ENCODE results near the gene GALNT10.

DNA sequence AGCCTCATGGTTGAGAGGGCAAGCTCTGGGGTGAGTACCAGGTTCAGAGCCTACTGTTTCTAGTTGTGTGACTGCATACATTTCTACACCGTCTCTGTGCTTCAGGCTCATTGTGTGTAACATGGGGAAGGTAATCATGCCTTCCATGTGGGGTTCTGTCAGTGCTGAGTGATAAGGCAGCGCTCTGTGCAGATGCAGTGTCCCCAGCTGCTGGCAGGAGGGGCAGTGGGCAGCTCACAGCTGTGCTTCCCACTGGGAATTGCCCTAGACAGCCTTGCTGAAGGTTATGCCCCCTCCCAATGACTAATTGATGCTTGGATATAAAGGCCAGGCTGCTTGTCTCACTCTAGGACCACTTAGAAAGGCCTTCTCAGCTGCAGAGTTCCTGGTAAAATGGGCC, 133.5 kb downstream of the GALNT10 start:
- TF ChIP-seq, protein P1, sequence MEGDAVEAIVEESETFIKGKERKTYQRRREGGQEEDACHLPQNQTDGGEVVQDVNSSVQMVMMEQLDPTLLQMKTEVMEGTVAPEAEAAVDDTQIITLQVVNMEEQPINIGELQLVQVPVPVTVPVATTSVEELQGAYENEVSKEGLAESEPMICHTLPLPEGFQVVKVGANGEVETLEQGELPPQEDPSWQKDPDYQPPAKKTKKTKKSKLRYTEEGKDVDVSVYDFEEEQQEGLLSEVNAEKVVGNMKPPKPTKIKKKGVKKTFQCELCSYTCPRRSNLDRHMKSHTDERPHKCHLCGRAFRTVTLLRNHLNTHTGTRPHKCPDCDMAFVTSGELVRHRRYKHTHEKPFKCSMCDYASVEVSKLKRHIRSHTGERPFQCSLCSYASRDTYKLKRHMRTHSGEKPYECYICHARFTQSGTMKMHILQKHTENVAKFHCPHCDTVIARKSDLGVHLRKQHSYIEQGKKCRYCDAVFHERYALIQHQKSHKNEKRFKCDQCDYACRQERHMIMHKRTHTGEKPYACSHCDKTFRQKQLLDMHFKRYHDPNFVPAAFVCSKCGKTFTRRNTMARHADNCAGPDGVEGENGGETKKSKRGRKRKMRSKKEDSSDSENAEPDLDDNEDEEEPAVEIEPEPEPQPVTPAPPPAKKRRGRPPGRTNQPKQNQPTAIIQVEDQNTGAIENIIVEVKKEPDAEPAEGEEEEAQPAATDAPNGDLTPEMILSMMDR (conservative IDR thresholded peaks at IDR 0.05; ENCODE audit: low read depth in 2 of 2) = no peak
- no peak for TF ChIP-seq EZH2 (IDR thresholded peaks at IDR 0.05; ENCODE audit: low read depth, unreplicated experiment)
- no peak for TF ChIP-seq ZNF114 (CRISPR knock-in tag; IDR thresholded peaks at IDR 0.05)
- TF ChIP-seq CREB1 (CRISPR knock-in tag; IDR thresholded peaks at IDR 0.05; ENCODE audit: low read depth) = no peak
- TF ChIP-seq, protein P2, sequence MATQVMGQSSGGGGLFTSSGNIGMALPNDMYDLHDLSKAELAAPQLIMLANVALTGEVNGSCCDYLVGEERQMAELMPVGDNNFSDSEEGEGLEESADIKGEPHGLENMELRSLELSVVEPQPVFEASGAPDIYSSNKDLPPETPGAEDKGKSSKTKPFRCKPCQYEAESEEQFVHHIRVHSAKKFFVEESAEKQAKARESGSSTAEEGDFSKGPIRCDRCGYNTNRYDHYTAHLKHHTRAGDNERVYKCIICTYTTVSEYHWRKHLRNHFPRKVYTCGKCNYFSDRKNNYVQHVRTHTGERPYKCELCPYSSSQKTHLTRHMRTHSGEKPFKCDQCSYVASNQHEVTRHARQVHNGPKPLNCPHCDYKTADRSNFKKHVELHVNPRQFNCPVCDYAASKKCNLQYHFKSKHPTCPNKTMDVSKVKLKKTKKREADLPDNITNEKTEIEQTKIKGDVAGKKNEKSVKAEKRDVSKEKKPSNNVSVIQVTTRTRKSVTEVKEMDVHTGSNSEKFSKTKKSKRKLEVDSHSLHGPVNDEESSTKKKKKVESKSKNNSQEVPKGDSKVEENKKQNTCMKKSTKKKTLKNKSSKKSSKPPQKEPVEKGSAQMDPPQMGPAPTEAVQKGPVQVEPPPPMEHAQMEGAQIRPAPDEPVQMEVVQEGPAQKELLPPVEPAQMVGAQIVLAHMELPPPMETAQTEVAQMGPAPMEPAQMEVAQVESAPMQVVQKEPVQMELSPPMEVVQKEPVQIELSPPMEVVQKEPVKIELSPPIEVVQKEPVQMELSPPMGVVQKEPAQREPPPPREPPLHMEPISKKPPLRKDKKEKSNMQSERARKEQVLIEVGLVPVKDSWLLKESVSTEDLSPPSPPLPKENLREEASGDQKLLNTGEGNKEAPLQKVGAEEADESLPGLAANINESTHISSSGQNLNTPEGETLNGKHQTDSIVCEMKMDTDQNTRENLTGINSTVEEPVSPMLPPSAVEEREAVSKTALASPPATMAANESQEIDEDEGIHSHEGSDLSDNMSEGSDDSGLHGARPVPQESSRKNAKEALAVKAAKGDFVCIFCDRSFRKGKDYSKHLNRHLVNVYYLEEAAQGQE (IDR thresholded peaks at IDR 0.05; ENCODE audit: unreplicated experiment) = no peak
- no peak for TF ChIP-seq ZNF331 (CRISPR knock-in tag; IDR thresholded peaks at IDR 0.05; ENCODE audit: low read depth)
- TF ChIP-seq POLR2AphosphoS5 (IDR thresholded peaks at IDR 0.05; ENCODE audit: low read depth) = no peak
- TF ChIP-seq EZH2phosphoT487 (IDR thresholded peaks at IDR 0.05; ENCODE audit: unreplicated experiment) = no peak
- TF ChIP-seq, protein P3, sequence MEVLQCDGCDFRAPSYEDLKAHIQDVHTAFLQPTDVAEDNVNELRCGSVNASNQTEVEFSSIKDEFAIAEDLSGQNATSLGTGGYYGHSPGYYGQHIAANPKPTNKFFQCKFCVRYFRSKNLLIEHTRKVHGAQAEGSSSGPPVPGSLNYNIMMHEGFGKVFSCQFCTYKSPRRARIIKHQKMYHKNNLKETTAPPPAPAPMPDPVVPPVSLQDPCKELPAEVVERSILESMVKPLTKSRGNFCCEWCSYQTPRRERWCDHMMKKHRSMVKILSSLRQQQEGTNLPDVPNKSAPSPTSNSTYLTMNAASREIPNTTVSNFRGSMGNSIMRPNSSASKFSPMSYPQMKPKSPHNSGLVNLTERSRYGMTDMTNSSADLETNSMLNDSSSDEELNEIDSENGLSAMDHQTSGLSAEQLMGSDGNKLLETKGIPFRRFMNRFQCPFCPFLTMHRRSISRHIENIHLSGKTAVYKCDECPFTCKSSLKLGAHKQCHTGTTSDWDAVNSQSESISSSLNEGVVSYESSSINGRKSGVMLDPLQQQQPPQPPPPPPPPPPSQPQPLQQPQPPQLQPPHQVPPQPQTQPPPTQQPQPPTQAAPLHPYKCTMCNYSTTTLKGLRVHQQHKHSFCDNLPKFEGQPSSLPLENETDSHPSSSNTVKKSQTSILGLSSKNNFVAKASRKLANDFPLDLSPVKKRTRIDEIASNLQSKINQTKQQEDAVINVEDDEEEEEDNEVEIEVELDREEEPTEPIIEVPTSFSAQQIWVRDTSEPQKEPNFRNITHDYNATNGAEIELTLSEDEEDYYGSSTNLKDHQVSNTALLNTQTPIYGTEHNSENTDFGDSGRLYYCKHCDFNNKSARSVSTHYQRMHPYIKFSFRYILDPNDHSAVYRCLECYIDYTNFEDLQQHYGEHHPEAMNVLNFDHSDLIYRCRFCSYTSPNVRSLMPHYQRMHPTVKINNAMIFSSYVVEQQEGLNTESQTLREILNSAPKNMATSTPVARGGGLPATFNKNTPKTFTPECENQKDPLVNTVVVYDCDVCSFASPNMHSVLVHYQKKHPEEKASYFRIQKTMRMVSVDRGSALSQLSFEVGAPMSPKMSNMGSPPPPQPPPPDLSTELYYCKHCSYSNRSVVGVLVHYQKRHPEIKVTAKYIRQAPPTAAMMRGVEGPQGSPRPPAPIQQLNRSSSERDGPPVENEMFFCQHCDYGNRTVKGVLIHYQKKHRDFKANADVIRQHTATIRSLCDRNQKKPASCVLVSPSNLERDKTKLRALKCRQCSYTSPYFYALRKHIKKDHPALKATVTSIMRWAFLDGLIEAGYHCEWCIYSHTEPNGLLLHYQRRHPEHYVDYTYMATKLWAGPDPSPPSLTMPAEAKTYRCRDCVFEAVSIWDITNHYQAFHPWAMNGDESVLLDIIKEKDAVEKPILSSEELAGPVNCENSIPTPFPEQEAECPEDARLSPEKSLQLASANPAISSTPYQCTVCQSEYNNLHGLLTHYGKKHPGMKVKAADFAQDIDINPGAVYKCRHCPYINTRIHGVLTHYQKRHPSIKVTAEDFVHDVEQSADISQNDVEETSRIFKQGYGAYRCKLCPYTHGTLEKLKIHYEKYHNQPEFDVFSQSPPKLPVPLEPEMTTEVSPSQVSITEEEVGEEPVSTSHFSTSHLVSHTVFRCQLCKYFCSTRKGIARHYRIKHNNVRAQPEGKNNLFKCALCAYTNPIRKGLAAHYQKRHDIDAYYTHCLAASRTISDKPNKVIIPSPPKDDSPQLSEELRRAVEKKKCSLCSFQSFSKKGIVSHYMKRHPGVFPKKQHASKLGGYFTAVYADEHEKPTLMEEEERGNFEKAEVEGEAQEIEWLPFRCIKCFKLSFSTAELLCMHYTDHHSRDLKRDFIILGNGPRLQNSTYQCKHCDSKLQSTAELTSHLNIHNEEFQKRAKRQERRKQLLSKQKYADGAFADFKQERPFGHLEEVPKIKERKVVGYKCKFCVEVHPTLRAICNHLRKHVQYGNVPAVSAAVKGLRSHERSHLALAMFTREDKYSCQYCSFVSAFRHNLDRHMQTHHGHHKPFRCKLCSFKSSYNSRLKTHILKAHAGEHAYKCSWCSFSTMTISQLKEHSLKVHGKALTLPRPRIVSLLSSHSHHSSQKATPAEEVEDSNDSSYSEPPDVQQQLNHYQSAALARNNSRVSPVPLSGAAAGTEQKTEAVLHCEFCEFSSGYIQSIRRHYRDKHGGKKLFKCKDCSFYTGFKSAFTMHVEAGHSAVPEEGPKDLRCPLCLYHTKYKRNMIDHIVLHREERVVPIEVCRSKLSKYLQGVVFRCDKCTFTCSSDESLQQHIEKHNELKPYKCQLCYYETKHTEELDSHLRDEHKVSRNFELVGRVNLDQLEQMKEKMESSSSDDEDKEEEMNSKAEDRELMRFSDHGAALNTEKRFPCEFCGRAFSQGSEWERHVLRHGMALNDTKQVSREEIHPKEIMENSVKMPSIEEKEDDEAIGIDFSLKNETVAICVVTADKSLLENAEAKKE (CRISPR knock-in tag; IDR thresholded peaks at IDR 0.05) = no peak

Measured in GM23338 (cell line).